ENCODE results near the gene NKX6-2.

The NKX6-2 gene

DNA sequence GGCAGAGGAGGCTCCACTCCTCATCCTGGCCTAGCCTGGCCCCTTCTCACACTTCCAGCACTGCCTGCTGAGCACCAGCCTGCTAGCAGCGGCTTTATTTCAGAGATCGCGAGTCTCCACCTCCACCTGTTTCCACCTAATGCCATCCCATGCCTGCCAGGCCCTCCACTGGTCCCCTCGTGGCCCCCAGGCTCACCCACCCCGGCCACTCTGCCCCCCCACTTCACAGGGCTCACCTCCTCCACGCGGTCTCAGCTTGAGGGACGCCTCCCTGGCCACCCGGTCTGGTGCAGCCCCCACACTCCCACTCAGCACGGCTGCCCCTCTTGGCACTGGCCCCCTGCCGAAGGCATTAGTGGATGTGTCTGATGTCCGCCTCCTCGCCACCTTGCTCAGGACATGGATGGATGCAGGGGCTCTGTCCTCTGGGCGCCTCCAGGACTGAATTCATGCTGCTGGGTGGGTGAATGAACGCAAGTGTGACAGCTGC lies 3.8 kb upstream of the NKX6-2 start (continued):
- TF ChIP-seq PRDM1 (tag by site-specific recombination; IDR thresholded peaks at IDR 0.05) (no peak), KLF8 (tag by site-specific recombination; IDR thresholded peaks at IDR 0.05) (0 out of 2 replicates have a peak, but pooled peaks have one; percentile 18), ZNF549 (tag by site-specific recombination; IDR thresholded peaks at IDR 0.05) (no peak), ZNF830 (tag by site-specific recombination; IDR thresholded peaks at IDR 0.05; ENCODE audit: low read depth) (no peak), ZNF211 (tag by site-specific recombination; IDR thresholded peaks at IDR 0.05; ENCODE audit: low read depth) (no peak), ZNF473 (tag by site-specific recombination; IDR thresholded peaks at IDR 0.05) (no peak), ZEB2 (tag by site-specific recombination; IDR thresholded peaks at IDR 0.05) (no peak), ZNF544 (tag by site-specific recombination; IDR thresholded peaks at IDR 0.05) (no peak), ZNF623 (tag by site-specific recombination; IDR thresholded peaks at IDR 0.05) (no peak), WT1 (tag by site-specific recombination; IDR thresholded peaks at IDR 0.05) (no peak)
- TF ChIP-seq, protein P1, sequence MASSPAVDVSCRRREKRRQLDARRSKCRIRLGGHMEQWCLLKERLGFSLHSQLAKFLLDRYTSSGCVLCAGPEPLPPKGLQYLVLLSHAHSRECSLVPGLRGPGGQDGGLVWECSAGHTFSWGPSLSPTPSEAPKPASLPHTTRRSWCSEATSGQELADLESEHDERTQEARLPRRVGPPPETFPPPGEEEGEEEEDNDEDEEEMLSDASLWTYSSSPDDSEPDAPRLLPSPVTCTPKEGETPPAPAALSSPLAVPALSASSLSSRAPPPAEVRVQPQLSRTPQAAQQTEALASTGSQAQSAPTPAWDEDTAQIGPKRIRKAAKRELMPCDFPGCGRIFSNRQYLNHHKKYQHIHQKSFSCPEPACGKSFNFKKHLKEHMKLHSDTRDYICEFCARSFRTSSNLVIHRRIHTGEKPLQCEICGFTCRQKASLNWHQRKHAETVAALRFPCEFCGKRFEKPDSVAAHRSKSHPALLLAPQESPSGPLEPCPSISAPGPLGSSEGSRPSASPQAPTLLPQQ (tag by site-specific recombination; IDR thresholded peaks at IDR 0.05) = no peak
- TF ChIP-seq, protein P2, sequence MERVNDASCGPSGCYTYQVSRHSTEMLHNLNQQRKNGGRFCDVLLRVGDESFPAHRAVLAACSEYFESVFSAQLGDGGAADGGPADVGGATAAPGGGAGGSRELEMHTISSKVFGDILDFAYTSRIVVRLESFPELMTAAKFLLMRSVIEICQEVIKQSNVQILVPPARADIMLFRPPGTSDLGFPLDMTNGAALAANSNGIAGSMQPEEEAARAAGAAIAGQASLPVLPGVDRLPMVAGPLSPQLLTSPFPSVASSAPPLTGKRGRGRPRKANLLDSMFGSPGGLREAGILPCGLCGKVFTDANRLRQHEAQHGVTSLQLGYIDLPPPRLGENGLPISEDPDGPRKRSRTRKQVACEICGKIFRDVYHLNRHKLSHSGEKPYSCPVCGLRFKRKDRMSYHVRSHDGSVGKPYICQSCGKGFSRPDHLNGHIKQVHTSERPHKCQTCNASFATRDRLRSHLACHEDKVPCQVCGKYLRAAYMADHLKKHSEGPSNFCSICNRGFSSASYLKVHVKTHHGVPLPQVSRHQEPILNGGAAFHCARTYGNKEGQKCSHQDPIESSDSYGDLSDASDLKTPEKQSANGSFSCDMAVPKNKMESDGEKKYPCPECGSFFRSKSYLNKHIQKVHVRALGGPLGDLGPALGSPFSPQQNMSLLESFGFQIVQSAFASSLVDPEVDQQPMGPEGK (tag by site-specific recombination; IDR thresholded peaks at IDR 0.05) = peak; percentile 55
- TF ChIP-seq, protein P3, sequence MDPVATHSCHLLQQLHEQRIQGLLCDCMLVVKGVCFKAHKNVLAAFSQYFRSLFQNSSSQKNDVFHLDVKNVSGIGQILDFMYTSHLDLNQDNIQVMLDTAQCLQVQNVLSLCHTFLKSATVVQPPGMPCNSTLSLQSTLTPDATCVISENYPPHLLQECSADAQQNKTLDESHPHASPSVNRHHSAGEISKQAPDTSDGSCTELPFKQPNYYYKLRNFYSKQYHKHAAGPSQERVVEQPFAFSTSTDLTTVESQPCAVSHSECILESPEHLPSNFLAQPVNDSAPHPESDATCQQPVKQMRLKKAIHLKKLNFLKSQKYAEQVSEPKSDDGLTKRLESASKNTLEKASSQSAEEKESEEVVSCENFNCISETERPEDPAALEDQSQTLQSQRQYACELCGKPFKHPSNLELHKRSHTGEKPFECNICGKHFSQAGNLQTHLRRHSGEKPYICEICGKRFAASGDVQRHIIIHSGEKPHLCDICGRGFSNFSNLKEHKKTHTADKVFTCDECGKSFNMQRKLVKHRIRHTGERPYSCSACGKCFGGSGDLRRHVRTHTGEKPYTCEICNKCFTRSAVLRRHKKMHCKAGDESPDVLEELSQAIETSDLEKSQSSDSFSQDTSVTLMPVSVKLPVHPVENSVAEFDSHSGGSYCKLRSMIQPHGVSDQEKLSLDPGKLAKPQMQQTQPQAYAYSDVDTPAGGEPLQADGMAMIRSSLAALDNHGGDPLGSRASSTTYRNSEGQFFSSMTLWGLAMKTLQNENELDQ (tag by site-specific recombination; IDR thresholded peaks at IDR 0.05; ENCODE audit: low read depth) = no peak

DNA sequence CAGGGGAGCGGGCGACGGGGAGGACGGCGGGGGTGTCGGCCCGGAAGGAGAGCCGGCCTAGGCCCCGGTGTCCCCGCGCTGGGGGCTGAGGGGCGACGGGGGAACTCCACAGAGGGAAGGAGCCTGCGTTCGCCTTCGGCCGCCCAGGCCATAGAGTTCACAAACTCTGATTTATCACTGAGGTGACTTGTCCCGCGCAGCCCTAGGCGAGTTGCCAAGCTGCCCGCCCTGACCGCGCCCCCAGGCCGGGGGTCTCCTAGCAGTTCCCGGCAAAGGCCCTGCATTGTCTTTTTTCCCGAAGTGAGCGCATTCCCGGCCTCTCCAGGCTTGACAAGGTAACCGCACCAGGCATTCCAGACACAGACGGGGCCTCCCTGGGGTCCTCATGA lies 2.9 kb upstream of the NKX6-2 start:
- ChIA-PET POLR2A (no interaction called here), CTCF (no interaction called here)
- H3K27ac ChIP-seq (ENCODE audit: extremely low read depth, low read depth, low read length) = no peak overlapping the region
- no peak overlapping the region for H3K4me3 ChIP-seq (ENCODE audit: low read depth, low read length)
- peaks cover 6% of the 10 kb centered on the region for H3K4me1 ChIP-seq (ENCODE audit: control insufficient read depth, insufficient read depth, low read length)
- no peaks in the 10 kb centered on the region for H3K9me3 ChIP-seq (ENCODE audit: control insufficient read depth, insufficient read depth, low read depth, low read length)
- H3K36me3 ChIP-seq (ENCODE audit: control insufficient read depth in 2 of 2, insufficient read depth in 1 of 2, low read length in 2 of 2) = no peaks in the 10 kb centered on the region
- TF ChIP-seq ZNF169 (tag by site-specific recombination; IDR thresholded peaks at IDR 0.05) (no peak), ZNF785 (tag by site-specific recombination; IDR thresholded peaks at IDR 0.05) (no peak), BCL11A (tag by site-specific recombination; IDR thresholded peaks at IDR 0.05; ENCODE audit: low read depth) (no peak), ZIC2 (tag by site-specific recombination; IDR thresholded peaks at IDR 0.05) (no peak), OVOL3 (tag by site-specific recombination; IDR thresholded peaks at IDR 0.05) (no peak), ZNF629 (tag by site-specific recombination; IDR thresholded peaks at IDR 0.05) (no peak)
- TF ChIP-seq, protein P4, sequence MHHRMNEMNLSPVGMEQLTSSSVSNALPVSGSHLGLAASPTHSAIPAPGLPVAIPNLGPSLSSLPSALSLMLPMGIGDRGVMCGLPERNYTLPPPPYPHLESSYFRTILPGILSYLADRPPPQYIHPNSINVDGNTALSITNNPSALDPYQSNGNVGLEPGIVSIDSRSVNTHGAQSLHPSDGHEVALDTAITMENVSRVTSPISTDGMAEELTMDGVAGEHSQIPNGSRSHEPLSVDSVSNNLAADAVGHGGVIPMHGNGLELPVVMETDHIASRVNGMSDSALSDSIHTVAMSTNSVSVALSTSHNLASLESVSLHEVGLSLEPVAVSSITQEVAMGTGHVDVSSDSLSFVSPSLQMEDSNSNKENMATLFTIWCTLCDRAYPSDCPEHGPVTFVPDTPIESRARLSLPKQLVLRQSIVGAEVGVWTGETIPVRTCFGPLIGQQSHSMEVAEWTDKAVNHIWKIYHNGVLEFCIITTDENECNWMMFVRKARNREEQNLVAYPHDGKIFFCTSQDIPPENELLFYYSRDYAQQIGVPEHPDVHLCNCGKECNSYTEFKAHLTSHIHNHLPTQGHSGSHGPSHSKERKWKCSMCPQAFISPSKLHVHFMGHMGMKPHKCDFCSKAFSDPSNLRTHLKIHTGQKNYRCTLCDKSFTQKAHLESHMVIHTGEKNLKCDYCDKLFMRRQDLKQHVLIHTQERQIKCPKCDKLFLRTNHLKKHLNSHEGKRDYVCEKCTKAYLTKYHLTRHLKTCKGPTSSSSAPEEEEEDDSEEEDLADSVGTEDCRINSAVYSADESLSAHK (tag by site-specific recombination; IDR thresholded peaks at IDR 0.05) = no peak

Measured in HEK293 (cell line).